GM23338 (cell line): ENCODE results near the gene TRIM67.

Source experiments
- CREB1 ChIP-seq: fragments of 250-450 bp; sonication (Bioruptor Pico); IDR thresholded peaks from 2 replicates; pipeline ENCODE4 v1.5.0; 2020; ENCODE audit warnings: low read depth, mild to moderate bottlenecking, moderate library complexity
- CTCF ChIP-seq, 2 experiments: fragments of 200-600 bp in 1 of 2; sonication (generic) in 1 of 2; conservative IDR thresholded peaks; 2 replicates each; pipeline versions ENCODE4 v1.5.1 to v1.6.1; 2016 to 2017; ENCODE audit warnings: antibody characterized with exemption in 2 of 2, low read depth in 2 of 2, mild to moderate bottlenecking in 2 of 2, moderate library complexity in 1 of 2
- ETS1 ChIP-seq: IDR thresholded peaks from 2 replicates; pipeline ENCODE4 v1.6.1; 2016; ENCODE audit warnings: antibody characterized with exemption
- EZH2 ChIP-seq: fragments of 200-600 bp; sonication (generic); IDR thresholded peaks from one replicate; pipeline ENCODE4 v1.8.0; 2017; ENCODE audit warnings: antibody characterized with exemption, mild to moderate bottlenecking, low read depth; ENCODE audit not compliant: unreplicated experiment
- EZH2phosphoT487 ChIP-seq: fragments of 200-600 bp; sonication (generic); IDR thresholded peaks from one replicate; pipeline ENCODE4 v1.8.1; 2018; ENCODE audit warnings: antibody characterized with exemption; ENCODE audit not compliant: unreplicated experiment
- JUNB ChIP-seq: IDR thresholded peaks from one replicate; pipeline ENCODE4 v1.6.1; 2016; ENCODE audit warnings: antibody characterized with exemption; ENCODE audit not compliant: unreplicated experiment
- NANOG ChIP-seq: IDR thresholded peaks from 2 replicates; pipeline ENCODE4 v1.6.1; 2016; ENCODE audit warnings: antibody characterized with exemption, borderline replicate concordance
- POLR2AphosphoS5 ChIP-seq: IDR thresholded peaks from 2 replicates; pipeline ENCODE4 v1.6.1; 2016; ENCODE audit warnings: antibody characterized with exemption, low read depth
- REST ChIP-seq: IDR thresholded peaks from one replicate; pipeline ENCODE4 v1.6.1; 2018; ENCODE audit warnings: antibody characterized with exemption; ENCODE audit not compliant: unreplicated experiment
- ZNF114 ChIP-seq: fragments of 250-450 bp; sonication (Bioruptor Pico); IDR thresholded peaks from 2 replicates; pipeline ENCODE4 v1.5.0; 2020; ENCODE audit warnings: mild to moderate bottlenecking, moderate library complexity
- ZNF331 ChIP-seq: fragments of 250-450 bp; sonication (Bioruptor Pico); IDR thresholded peaks from 2 replicates; pipeline ENCODE4 v1.5.0; 2020; ENCODE audit warnings: low read depth, mild to moderate bottlenecking, moderate library complexity
- ZNF462 ChIP-seq: fragments of 250-450 bp; sonication (Bioruptor Pico); IDR thresholded peaks from 2 replicates; pipeline ENCODE4 v1.5.0; 2020; ENCODE audit warnings: mild to moderate bottlenecking, moderate library complexity

GRCh38 chr1:231203259-231204057 lies 41.6 kb downstream of the TRIM67 start:
- no peak for TF ChIP-seq CTCF (conservative IDR thresholded peaks at IDR 0.05; ENCODE audit: low read depth in 2 of 2)
- no peak for TF ChIP-seq POLR2AphosphoS5
- TF ChIP-seq REST = no peak
- TF ChIP-seq EZH2 = no peak
- no peak for TF ChIP-seq EZH2phosphoT487
- TF ChIP-seq JUNB = no peak
- TF ChIP-seq ETS1 = no peak
- no peak for TF ChIP-seq CREB1 (CRISPR knock-in tag)
- TF ChIP-seq ZNF114 (CRISPR knock-in tag) = no peak
- no peak for TF ChIP-seq ZNF331 (CRISPR knock-in tag)
- TF ChIP-seq ZNF462 (CRISPR knock-in tag) = no peak
- no peak for TF ChIP-seq NANOG
